ENCODE results near the gene PRKCE.
A peak's percentile ranks its signal among the peaks of the same experiment; 100 is the strongest.

PRKCE gene

GRCh38 chr2:45710468-45710867 is 59.0 kb downstream of the PRKCE start:
- no peak for TF ChIP-seq CTCF (conservative IDR thresholded peaks at IDR 0.05; ENCODE audit: control insufficient read depth, insufficient read depth, low read depth, low read length)
- H3K4me3 ChIP-seq (ENCODE audit: control insufficient read depth, low read depth, low read length), result no peak overlapping the region
- no peak for DNase-seq (ENCODE audit: low read depth)

GRCh38 chr2:45711224-45711623 is 59.7 kb downstream of the PRKCE start:
- TF ChIP-seq CTCF (conservative IDR thresholded peaks at IDR 0.05; ENCODE audit: control insufficient read depth, insufficient read depth, low read depth, low read length), result no peak
- no peak overlapping the region for H3K4me3 ChIP-seq (ENCODE audit: control insufficient read depth, low read depth, low read length)
- no peak for DNase-seq (ENCODE audit: low read depth)

GRCh38 chr2:45712570-45712969 is 61.1 kb downstream of the PRKCE start:
- peak; percentile 9 for TF ChIP-seq CTCF (conservative IDR thresholded peaks at IDR 0.05; ENCODE audit: control insufficient read depth, insufficient read depth, low read depth, low read length)
- no peak for DNase-seq (ENCODE audit: low read depth)
- H3K4me3 ChIP-seq (ENCODE audit: control insufficient read depth, low read depth, low read length), result no peak overlapping the region

- no peak for TF ChIP-seq CTCF (conservative IDR thresholded peaks at IDR 0.05; ENCODE audit: control insufficient read depth, insufficient read depth, low read depth, low read length)
- DNase-seq (ENCODE audit: low read depth), result no peak
- no peak overlapping the region for H3K4me3 ChIP-seq (ENCODE audit: control insufficient read depth, low read depth, low read length)
These were observed 61.7 kb downstream of the PRKCE start for GRCh38 chr2:45713136-45713535.

- H3K4me3 ChIP-seq (ENCODE audit: control insufficient read depth, low read depth, low read length), result no peak overlapping the region
- DNase-seq (ENCODE audit: low read depth), result no peak
- TF ChIP-seq CTCF (conservative IDR thresholded peaks at IDR 0.05; ENCODE audit: control insufficient read depth, insufficient read depth, low read depth, low read length), result no peak
These were observed 62.1 kb downstream of the PRKCE start for GRCh38 chr2:45713591-45713990.

- H3K4me3 ChIP-seq (ENCODE audit: control insufficient read depth, low read depth, low read length), result no peak overlapping the region
- TF ChIP-seq CTCF (conservative IDR thresholded peaks at IDR 0.05; ENCODE audit: control insufficient read depth, insufficient read depth, low read depth, low read length), result no peak
- no peak for DNase-seq (ENCODE audit: low read depth)
These were observed 63.2 kb downstream of the PRKCE start for GRCh38 chr2:45714679-45715078.
